ENCODE results near the gene ATP9B.
"Not testable (repeated sequence)": the region's sequence is repeated elsewhere in the genome, so short reads cannot be mapped to it uniquely, and the experiment has no call there.

The ATP9B gene

GRCh38 chr18:79071503-79072210, 2.5 kb downstream of the ATP9B start:
- DNase-seq (ENCODE audit: low read depth in 2 of 2) = no peak

GRCh38 chr18:79072655-79073054, 3.5 kb downstream of the ATP9B start:
- not testable (repeated sequence) for DNase-seq (ENCODE audit: low read depth in 2 of 2)

GRCh38 chr18:79077181-79077580, 8.0 kb downstream of the ATP9B start:
- no peak for DNase-seq (ENCODE audit: low read depth in 2 of 2)

- DNase-seq (ENCODE audit: low read depth in 2 of 2) = not testable (repeated sequence)
Observed at GRCh38 chr18:79078791-79079190, 9.6 kb downstream of the ATP9B start.

GRCh38 chr18:79092874-79093273, 23.7 kb downstream of the ATP9B start:
- DNase-seq (ENCODE audit: low read depth in 2 of 2) = no peak

GRCh38 chr18:79093986-79094385, 24.8 kb downstream of the ATP9B start:
- DNase-seq (ENCODE audit: low read depth in 2 of 2) = no peak

GRCh38 chr18:79095216-79095615, 26.0 kb downstream of the ATP9B start:
- DNase-seq (ENCODE audit: low read depth in 2 of 2) = no peak

GRCh38 chr18:79100944-79101343, 31.8 kb downstream of the ATP9B start:
- DNase-seq (ENCODE audit: low read depth in 2 of 2) = no peak

GRCh38 chr18:79102886-79103285, 33.7 kb downstream of the ATP9B start:
- DNase-seq (ENCODE audit: low read depth in 2 of 2) = no peak

- DNase-seq (ENCODE audit: low read depth in 2 of 2) = no peak
Observed at GRCh38 chr18:79104137-79104536, 34.9 kb downstream of the ATP9B start.

GRCh38 chr18:79105455-79105854, 36.3 kb downstream of the ATP9B start:
- DNase-seq (ENCODE audit: low read depth in 2 of 2) = no peak

- no peak for DNase-seq (ENCODE audit: low read depth in 2 of 2)
Observed at GRCh38 chr18:79106084-79106483, 36.9 kb downstream of the ATP9B start.

GRCh38 chr18:79107886-79108285, 38.7 kb downstream of the ATP9B start:
- no peak for DNase-seq (ENCODE audit: low read depth in 2 of 2)

GRCh38 chr18:79108549-79109215, 39.5 kb downstream of the ATP9B start:
- DNase-seq (ENCODE audit: low read depth in 2 of 2) = no peak

GRCh38 chr18:79111483-79111882, 42.3 kb downstream of the ATP9B start:
- no peak for DNase-seq (ENCODE audit: low read depth in 2 of 2)

- no peak for DNase-seq (ENCODE audit: low read depth in 2 of 2)
Observed at GRCh38 chr18:79117385-79117784, 48.2 kb downstream of the ATP9B start.

GRCh38 chr18:79117788-79118187, 48.6 kb downstream of the ATP9B start:
- DNase-seq (ENCODE audit: low read depth in 2 of 2) = no peak

GRCh38 chr18:79118797-79119196, 49.6 kb downstream of the ATP9B start:
- no peak for DNase-seq (ENCODE audit: low read depth in 2 of 2)

- no peak for DNase-seq (ENCODE audit: low read depth in 2 of 2)
Observed at GRCh38 chr18:79121746-79122474, 52.7 kb downstream of the ATP9B start.

- no peak for DNase-seq (ENCODE audit: low read depth in 2 of 2)
Observed at GRCh38 chr18:79123948-79124347, 54.8 kb downstream of the ATP9B start.

- no peak for DNase-seq (ENCODE audit: low read depth in 2 of 2)
Observed at GRCh38 chr18:79129120-79129519, 59.9 kb downstream of the ATP9B start.

GRCh38 chr18:79133724-79134123, 64.5 kb downstream of the ATP9B start:
- DNase-seq (ENCODE audit: low read depth in 2 of 2) = no peak

GRCh38 chr18:79135924-79136323, 66.7 kb downstream of the ATP9B start:
- DNase-seq (ENCODE audit: low read depth in 2 of 2) = no peak

Measured in stimulated activated CD8-positive, alpha-beta memory T cell treated with anti-CD3 and anti-CD28 coated beads, Interleukin-15, amount 100 ng/mL, for 4 hours (primary cell).